Epithelial cell of proximal tubule (primary cell): Measurements from ENCODE around the gene LRRC28. TPM values are rescaled to one million over a fixed set of nuclear protein-coding genes. Genes with fewer than 3 reads are reported as not detected.

Experiments used
- DNase-seq: peaks from one replicate; pipeline ENCODE4 v3.0.0-alpha.2; 2011; ENCODE audit warnings: low read depth
- H3K4me3 ChIP-seq: 2 replicates; pipeline ENCODE4 v1.5.1; 2011; ENCODE audit warnings: low read depth, mild to moderate bottlenecking, low read length
- CTCF ChIP-seq: conservative IDR thresholded peaks from 2 replicates; pipeline ENCODE4 v1.5.1; 2012; ENCODE audit warnings: low read depth, mild to moderate bottlenecking, low read length
- total RNA-seq: library from RNA; depleted of rRNA; stranded (reverse); fragments of >200 nt; gene quantifications from 2 replicates; pipeline ENCODE4 v1.2.3, GENCODE V29; 2015

LRRC28 gene
- total RNA-seq, 1 donor from 2014 or later = 15.0 TPM

GRCh38 chr15:99435113-99435695 is 183.9 kb downstream of the LRRC28 start:
- no peak overlapping the region for H3K4me3 ChIP-seq
- no peak for DNase-seq
- no peak for TF ChIP-seq CTCF

GRCh38 chr15:99435877-99436541 is 184.7 kb downstream of the LRRC28 start:
- no peak overlapping the region for H3K4me3 ChIP-seq
- no peak for TF ChIP-seq CTCF
- no peak for DNase-seq

- DNase-seq = no peak
- no peak overlapping the region for H3K4me3 ChIP-seq
- TF ChIP-seq CTCF = no peak
Observed at GRCh38 chr15:99436542-99437314, 185.4 kb downstream of the LRRC28 start.

- no peak for TF ChIP-seq CTCF
- DNase-seq = no peak
- H3K4me3 ChIP-seq = no peak overlapping the region
Observed at GRCh38 chr15:99437315-99438223, 186.3 kb downstream of the LRRC28 start.

- DNase-seq = no peak
- no peak for TF ChIP-seq CTCF
- H3K4me3 ChIP-seq = no peak overlapping the region
Observed at GRCh38 chr15:99438224-99438585, 186.9 kb downstream of the LRRC28 start.

GRCh38 chr15:99438691-99439523 is 187.6 kb downstream of the LRRC28 start:
- H3K4me3 ChIP-seq = no peak overlapping the region
- no peak for TF ChIP-seq CTCF

More at GRCh38 chr15:99438691-99439523, 187.6 kb downstream of the LRRC28 start:
- DNase-seq = no peak
